Measurements from ENCODE around the gene KCNMB2.
"Not testable (repeated sequence)": the region's sequence is repeated elsewhere in the genome, so short reads cannot be mapped to it uniquely, and the experiment has no call there.

Gene KCNMB2

DNA sequence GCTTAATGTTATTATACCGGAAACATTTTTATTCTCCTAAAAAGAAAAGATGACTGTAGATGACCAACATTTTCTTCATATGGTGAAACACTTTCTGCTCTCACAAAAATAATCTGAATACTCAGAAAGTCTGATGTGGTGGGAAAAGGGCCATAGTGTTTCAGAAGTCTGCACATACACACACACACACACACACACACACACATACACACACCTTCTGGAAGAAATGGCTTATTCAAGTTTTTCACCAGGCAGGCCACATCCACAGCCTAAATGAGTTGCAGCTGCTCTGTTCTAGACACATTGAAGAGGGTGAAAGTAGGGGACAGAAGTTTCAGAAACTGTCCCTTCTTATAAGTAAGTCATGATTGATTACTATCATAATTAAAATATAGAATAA, 315.3 kb downstream of the KCNMB2 start:
- no peak for DNase-seq (ENCODE audit: low read depth in 2 of 3, low spot score in 2 of 3)

DNA sequence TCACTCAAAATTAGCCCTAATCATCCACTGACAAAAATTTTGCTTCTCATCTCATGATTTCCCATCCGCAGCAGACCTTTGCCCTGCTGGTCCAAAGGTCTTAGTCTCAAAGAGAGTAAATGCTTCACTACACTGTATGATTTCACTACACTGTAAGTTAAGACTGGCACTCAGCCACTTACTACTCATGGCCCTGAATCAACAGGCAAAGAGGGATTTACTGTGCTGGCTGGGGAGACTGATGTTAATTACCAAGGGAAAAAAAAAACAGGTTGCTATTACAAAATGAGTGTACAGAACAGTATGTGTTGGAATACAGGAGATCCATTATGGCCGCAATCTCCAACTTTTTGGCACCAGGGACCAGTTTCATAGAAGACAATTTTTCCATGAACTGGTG, 320.6 kb downstream of the KCNMB2 start:
- DNase-seq (ENCODE audit: low read depth in 2 of 3, low spot score in 2 of 3) = no peak

DNA sequence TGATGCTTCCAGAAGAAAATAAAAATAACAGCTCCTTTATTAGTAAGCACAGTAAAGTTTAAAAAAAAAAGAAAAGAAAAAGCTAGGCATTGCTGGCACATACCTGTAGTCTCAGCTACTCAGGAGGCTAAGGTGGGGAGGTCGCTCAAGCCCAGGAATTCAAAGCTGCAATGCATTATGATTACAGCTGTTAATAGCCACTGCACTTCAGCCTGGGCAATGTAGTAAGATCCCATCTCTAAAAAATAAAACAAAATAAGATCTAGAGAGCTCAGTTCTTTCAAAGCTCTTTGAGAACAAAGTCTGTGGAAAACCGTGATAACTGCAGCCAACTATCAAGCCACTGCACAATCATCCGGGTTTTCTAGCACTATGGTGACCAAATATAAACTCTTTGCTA, 323.1 kb downstream of the KCNMB2 start:
- no peak for DNase-seq (ENCODE audit: low read depth in 2 of 3, low spot score in 2 of 3)

DNA sequence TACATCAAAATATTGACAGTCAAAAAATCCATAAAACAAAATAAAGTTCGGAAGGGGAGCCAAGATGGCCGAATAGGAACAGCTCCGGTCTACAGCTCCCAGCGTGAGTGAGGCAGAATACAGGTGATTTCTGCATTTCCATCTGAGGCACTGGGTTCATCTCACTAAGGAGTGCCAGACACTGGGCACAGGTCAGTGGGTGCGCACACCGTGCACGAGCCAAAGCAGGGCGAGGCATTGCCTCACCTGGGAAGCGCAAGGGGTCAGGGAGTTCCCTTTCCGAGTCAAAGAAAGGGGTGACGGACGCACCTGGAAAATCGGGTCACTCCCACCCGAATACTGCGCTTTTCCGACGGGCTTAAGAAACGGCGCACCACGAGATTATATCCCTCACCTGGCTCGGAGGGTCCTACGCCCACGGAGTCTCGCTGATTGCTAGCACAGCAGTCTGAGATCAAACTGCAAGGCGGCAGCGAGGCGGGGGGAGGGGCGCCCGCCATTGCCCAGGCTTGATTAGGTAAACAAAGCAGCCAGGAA, 323.7 kb downstream of the KCNMB2 start:
- not testable (repeated sequence) for DNase-seq (ENCODE audit: low read depth in 2 of 3, low spot score in 2 of 3)

DNA sequence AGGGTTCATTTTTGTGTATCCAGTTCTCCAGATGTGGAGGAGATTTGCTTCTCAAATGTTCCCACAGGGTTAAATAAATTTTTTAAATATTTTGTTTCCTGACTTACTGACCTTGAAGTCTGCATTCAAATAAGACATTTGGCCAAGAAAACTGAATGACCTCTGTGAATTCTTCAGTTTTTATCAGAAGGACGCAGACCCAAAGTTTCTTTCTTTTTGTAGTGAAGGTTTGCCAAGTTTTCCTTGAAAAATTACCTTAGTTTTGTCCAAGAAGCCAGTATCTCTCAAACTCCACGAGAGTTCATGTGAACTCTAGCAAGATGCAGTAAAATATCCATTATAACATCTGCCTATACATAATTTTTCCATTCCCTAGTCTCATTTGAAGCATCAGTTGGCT, 332.4 kb downstream of the KCNMB2 start:
- no peak for DNase-seq (ENCODE audit: low read depth in 2 of 3, low spot score in 2 of 3)

DNA sequence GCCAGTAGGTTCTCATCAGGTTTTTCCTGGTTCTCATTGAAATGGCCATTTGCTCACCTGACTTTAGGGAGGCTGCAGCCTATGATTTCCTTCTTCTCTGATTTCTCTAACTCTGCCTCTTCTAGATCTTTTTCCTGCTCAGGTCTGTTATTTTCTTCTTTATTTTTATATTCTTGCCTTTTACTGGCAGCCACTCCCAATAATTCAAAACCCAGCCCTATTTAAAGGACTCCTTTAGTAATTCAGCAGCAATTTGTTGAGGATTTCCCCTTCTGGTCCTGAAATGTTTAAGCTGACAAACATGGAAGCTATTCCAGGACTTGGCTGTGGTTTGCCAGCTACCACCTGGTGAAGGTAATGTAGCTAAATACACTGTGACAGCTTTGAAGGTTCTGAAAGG, 333.8 kb downstream of the KCNMB2 start:
- DNase-seq (ENCODE audit: low read depth in 2 of 3, low spot score in 2 of 3) = no peak

DNA sequence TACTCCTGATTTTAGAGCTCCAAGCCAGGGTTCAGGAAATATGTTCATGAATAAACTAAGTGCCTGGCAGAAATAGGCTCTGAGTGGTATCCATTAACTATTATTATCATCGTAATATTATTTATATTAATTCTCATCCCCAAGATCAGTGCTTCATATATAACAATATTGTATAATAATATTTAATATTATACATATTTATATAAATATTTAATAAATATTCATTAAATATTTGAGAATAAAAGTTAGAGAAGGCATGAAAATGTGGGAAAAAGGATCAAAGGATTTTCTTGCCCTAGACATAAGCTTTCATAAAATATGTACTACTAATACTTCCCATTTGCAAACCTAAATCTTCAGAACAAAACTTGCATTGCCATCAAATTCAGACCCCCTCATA, 338.9 kb downstream of the KCNMB2 start:
- DNase-seq (ENCODE audit: low read depth in 2 of 3, low spot score in 2 of 3) = no peak

DNA sequence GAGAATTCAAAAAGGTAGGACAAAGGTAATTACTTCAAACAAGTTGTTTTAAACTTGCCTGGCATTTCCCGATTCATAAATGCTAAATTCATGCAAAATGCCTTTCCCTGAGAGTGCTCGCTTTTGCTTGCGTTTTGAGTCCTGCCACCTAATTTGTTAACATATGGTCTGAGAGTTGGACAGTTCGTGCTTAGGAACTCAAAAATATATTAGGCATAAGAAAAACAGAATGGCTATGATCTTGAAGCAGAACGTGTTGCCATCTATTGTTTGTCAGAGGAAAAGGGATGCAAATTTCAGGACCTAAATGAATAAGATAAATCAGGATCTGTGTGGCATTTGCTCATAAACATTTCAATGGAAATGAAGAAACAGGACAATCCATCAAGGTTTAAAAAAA, 339.6 kb downstream of the KCNMB2 start:
- no peak for DNase-seq (ENCODE audit: low read depth in 2 of 3, low spot score in 2 of 3)

DNA sequence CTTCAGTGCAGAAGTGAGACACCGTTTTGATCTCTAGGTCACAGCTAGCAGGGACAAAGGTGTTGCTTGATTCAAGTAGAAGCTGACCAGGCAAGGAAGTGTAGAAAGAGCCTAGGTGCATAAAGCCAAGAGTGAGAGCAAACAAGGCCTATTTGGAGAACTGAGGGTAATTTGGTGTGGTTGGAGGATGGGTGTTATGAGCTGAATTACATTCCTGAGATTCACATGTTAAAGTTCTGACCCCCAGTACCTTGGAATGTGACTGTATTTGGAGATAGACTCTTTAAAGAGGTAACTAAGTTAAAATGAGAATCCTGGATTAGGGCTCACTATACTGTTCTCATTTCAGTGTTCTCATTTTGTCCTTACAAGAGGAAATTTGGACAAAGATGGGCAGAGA, 344.0 kb downstream of the KCNMB2 start:
- no peak for DNase-seq (ENCODE audit: low read depth in 2 of 3, low spot score in 2 of 3)
